Measurements from ENCODE around the gene EEF1A2.
A peak's percentile ranks its signal among the peaks of the same experiment; 100 is the strongest.
"Not testable (repeated sequence)": the region's sequence is repeated elsewhere in the genome, so short reads cannot be mapped to it uniquely, and the experiment has no call there.

The EEF1A2 gene

DNA sequence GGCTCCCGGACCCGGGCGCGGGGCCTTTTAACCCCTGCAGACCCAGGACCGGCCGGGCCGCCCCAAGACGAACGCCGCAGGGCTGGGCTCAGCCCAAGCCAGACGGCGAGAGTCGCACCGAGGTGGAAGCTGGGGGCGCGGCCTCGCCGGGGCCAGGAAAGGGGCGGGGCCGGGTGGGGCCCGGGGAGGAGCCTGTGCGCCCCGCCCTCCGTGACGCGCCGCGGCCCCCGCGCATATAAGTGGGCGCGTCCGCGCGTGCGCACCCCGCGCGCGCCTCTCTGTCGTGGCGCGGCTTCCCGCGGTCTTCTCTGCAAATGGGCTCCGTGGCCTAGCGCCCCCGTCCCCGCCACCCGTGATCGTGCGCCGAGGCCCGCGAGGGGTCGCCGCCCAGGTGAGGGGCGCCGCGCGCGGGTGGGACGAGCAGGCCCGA lies 21.6 kb upstream of the EEF1A2 start, which contains the start of gene PPDPF:
PPDPF (plus strand) TSS at position 262 of the 430 bp plus-strand sequence. CDS start 544 bp downstream, outside the sequence.
- DNase-seq (ENCODE audit: low read depth in 2 of 2), result peak; percentile 61 to 62

DNA sequence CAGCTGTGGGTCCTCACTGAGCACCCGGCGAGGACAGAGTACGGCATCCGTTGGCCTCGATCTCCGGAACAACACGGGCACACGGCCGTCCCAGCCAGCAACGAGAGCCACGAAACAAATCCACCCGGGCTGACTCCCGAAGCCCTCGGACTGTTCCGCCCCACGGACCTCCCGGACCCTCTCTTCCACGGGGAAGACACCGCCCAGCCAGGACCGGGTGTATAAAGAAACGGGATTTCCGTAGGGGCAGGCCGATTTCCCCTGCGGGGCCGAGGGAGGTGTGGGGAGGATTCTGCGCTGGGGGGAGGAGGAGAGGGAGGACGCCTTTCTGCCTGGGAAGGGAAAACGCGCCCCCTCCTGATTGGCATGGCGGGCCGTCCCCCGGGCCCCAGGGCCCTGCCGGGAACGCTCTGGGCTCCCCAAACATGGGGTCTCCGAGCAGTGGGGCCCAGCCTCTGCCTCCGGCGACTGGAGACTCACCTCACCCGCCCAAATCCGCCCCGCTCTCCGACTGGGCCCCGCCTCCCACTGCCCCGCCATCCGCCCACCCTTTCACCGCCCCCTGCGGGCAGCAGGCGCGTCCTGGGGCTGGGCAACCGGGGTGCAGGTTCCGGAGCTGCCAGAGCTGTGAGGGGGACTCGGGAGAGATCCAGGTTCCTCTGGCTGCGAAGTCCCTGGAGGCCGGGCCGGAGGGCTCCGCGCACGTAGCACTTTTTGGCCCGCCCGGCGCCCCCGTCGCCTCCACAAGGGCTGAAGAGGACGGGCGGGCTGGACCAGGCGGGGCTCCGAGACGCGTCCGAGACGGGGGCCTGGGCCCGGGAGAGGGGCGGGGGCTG lies 21.0 kb upstream of the EEF1A2 start:
- peak; percentile 15 to 16 for DNase-seq (ENCODE audit: low read depth in 2 of 2)

DNA sequence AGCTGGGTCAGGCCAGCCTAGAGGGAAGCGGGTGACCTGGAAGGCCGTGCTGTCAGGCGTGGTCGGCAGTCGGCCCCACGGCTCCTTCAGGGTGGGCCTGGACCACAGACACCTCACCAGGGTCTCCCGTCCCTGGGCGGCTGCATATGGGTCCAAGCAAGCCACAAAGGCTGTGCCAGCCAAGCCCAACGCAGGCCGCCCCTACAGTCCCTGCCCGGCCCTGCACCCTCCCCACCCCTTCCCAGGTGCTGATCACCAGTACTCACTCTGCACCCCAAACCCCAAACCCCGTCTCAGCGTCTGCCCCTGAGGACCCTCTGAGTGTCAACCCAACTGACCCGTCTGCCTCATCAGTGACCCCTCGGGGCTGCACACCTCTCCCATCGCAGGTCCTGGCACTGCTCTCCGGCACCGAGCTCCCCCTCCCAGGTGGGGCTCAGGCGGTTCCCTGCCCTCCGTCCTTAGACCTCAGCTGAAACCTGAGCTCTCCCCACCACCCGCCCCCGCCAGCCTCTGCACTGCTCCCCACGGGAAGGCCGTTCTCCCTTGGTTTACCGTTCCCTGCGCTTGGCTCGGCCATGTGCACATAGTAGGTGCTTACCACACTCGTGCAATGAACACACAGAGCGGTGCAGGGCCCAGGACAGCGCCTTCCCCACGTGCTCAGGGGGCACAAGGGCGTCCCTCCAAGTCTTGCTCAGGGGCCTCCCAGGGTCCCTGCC lies 20.2 kb upstream of the EEF1A2 start:
- no peak for DNase-seq (ENCODE audit: low read depth in 2 of 2)

DNA sequence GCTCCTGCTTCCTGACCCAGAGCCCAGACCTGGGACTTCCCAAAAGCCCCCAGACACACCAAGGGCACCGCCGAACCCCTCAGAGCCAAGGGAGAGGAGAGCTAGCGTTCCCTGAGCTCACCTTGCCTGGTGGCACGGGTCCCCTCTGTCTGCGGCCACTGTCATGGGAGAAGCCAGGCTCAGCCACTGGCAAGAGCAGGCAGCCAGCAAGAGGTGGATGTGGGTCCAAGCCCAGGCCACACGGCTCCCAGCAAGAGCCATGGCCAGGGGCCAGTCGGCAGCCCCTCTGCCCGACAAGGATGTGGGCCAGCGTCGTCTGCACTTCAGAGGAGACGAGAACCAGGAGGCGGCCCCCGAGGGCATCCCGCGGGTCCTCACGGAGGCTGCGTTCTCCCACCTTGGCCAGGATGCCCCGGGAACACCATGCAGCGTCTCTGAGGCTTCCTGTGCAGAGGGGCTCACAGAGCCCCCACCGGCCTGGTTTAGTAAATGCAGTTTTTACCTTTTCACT lies 19.5 kb upstream of the EEF1A2 start:
- no peak for DNase-seq (ENCODE audit: low read depth in 2 of 2)

DNA sequence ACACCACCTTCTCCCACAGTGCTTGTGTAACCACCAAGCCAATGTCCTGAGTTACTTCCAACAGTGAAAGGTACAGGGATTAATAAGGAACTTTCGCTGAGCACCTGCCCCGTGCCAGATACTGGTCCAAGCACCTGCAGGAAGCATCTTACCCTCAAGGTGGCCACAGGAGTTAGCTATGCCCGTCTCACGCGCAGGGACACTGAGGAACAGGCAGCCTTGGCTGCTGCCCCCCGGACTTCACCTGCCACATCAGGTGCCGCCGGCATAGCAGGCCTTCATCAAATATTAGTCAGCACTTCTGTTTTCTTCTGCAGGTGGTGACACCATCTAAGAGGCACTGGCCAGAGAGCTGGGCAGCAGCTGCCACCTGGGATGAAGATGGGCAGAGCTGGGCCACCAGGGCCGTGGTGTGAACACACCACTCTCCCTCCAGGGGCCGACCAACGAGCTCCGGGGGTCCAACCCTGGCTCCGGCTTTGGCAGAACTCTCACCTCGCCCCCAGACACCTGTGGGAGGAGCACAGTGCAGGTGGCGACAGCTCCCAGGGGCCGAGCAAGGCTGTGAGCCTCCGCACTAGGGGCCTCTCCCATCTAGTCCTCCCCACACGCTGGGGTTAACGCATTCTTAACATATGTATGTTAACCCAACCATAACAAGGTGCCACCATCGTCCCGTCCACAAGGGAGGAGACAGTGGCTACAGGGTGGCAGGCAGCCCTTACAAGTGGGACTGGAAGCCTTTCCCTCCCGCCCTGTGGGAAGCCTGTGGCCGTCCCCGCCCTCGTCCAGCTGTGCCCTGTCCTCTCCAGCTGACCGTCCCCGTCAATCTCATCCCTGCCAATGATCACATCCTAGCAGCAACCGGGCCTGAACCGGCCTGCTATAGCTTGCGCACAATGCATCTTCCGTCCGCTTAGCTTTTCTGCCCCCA lies 18.8 kb upstream of the EEF1A2 start:
- DNase-seq (ENCODE audit: low read depth in 2 of 2), result no peak

DNA sequence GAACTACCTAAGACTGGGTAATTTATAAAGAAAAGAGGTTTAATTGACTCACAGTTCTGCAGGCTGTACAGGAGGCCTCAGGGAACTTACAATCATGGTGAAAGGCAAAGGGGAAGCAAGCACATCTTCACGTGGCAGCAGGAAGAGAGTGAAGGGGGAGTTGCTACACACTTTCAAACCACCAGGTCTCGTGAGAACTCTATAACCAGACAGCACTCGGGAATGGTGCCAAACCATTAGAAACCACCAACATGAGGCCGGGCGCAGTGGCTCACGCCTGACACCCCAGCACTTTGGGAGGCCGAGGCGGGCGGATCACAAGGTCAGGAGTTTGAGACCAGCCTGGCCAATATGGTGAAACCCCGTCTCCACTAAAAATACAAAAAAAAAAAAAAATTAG lies 15.6 kb upstream of the EEF1A2 start:
- DNase-seq (ENCODE audit: low read depth in 2 of 2), result not testable (repeated sequence)

DNA sequence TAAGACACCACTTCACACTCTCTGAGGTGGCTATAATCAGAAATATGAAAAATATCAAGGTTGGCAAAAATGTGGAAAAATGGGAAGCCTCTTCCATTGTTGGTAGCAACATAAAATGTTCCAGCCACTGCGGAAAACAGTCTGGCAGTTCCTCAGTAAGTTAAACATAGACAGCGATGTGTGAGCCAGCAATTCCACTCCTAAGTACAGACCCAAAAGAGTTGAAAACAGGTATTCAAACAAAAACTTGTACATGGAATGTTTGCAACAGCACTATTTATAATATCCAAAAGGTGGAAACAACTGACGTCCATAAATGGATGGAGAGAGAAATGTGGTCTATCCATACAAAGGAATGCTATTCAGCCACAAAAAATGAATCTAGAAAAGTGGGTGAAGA lies 14.3 kb upstream of the EEF1A2 start:
- no peak for DNase-seq (ENCODE audit: low read depth in 2 of 2)

DNA sequence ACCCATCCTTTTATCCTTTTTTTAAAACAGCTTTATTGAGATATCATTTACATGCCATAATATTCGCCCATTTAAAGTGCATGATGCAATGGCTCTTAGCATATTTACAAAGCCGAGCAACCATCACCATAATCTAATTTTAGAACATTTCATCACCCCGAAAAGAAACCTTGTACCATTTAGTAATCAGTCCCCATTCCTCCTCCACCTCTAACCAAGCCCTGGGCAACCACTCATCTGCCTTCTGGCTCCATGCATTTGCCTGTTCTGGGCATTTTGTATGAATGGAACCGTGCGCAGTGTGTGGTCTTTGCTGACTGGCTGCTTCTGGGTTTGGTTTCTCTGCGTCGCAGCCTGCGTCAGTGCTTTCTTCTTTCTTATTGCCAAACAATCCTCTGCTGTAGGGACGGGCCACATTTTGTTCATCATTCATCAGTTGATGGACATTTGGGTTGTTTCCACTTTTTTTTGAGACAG lies 10.2 kb upstream of the EEF1A2 start:
- no peak for DNase-seq (ENCODE audit: low read depth in 2 of 2)

DNA sequence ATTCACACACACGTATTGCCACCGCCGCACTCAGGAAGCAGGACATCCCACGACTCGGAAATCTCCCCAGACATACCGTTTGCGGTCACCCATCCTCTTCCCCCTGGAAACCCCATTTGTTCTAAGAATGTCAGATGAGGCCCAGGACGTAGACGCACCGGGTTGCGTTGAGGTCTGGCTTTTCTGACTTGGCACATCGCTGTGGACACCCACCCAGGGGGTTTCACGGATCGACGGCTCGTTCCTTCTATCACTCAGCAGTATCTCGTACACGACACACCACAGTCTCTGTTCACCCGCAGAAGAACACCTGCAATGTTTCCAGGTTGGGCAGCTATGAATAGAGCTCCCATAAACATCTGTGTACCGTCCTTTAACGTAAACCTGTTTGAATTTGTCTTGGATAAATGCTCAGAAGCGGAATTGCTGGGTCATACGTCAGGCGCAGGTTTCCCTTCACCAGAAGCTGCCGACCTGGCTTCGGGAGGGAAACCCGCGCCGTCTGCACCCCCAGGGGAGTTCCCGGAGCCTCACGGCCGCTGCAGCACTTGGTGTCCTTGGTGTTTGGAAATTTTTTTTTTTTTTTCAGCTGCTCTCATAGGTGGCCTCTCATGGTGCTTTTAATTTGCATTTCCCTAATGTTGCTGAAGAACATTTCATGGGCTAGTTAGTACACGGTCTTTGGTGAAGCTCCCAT lies 9.3 kb upstream of the EEF1A2 start:
- no peak for DNase-seq (ENCODE audit: low read depth in 2 of 2)

DNA sequence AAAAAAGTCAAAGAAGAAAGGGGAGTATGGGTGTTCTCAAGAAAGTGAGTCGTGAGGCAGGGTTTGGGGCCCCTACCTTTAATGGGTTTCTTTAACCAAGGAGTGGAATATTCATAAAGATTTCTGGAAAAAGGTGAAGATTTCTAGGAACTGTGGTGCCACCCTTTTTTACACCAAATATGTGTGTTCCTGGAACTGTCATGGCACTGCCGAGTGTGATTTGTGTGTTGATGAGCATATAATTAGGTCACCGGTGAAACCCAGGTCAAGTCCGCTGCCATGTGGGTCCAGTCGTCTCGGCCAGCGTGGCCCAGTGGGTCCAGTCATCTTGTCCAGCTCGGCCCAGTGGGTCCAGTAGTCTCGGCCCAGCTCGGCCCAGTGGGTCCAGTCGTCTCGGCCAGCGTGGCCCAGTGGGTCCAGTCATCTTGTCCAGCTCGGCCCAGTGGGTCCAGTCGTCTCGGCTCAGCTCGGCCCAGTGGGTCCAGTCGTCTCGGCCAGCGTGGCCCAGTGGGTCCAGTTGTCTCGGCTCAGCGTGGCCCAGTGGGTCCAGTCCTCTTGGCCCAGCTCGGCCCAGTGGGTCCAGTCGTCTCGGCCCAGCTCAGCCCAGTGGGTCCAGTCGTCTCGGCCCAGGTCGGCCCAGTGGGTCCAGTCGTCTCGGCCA lies 8.3 kb upstream of the EEF1A2 start:
- no peak for DNase-seq (ENCODE audit: low read depth in 2 of 2)

DNA sequence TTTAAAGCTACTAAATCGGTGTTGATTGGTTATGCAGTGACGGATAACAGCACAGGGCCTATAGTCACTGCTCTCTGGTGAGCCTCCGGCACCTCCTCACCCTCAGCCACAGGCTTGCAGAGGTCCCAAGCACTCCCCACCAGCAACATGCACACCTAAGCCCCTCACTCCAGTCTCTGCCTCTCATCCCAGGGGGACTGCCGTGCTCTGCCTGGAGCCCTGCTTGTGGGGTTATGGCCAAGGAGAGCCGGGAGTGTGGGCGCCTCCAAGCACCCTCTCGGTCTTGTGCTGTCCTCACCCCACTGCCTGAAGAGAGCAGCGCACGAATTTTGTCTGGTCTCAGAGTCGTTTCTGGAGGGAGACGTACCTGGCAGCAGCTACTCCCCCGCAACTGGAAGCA lies 6.8 kb upstream of the EEF1A2 start:
- DNase-seq (ENCODE audit: low read depth in 2 of 2), result no peak

DNA sequence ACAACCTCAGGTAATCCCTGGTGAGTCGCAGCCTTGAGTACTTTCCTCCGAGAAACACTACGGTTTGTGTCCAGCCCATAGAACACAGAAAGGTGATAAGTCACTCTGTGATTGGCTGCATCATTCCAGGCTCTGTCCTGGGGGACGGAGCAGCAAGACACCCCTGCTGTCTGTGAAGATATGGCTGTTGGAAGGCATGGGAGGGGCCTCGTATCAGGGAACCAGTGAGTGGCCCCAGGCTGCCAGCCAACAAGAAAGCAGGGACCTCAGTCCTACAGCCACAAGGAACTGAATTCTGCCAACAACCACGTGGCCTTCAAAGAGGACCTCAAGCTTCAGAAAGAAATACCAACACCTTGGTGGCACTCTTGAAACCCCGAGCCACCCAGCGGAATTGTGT lies 6.4 kb upstream of the EEF1A2 start:
- no peak for DNase-seq (ENCODE audit: low read depth in 2 of 2)

DNA sequence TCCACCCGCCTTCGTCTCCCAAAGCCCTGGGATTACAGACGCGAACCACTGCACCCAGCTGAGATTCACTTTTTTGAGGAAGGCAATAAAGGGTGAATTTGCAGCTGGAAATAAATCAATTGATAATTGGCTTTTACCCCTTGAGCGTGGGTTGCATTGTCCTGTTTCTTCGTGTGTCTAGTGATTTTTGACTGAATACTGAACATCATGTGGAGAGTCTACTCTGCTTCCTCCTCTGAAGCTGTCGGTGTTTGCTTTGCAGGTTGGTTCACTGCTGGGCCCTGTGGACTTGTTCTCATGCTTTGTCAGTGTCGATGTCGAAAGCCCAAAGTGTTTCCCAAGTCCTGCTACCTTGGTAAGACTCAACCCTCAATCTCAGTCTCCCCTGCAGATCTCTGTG lies 5.8 kb upstream of the EEF1A2 start:
- DNase-seq (ENCODE audit: low read depth in 2 of 2), result no peak

DNA sequence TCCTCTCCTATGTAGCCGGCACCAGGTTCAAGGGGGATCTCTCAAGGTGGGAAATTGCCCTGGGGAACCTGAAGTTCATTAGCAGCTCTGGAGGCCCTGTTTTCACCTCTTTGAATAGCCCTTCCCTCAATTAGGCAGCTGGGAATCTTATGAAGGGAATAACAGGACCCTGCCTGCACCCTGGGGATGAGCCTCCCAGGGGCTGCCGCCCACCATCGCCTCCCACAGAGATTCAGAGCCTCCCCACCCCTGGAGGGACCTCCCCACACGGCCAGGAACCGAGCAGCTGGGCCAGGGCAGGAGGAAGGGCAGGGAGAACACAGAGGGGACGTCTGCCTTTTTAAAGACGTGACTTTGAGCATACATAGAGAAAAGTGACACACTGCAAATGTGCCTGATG lies 4.6 kb upstream of the EEF1A2 start:
- DNase-seq (ENCODE audit: low read depth in 2 of 2), result no peak

DNA sequence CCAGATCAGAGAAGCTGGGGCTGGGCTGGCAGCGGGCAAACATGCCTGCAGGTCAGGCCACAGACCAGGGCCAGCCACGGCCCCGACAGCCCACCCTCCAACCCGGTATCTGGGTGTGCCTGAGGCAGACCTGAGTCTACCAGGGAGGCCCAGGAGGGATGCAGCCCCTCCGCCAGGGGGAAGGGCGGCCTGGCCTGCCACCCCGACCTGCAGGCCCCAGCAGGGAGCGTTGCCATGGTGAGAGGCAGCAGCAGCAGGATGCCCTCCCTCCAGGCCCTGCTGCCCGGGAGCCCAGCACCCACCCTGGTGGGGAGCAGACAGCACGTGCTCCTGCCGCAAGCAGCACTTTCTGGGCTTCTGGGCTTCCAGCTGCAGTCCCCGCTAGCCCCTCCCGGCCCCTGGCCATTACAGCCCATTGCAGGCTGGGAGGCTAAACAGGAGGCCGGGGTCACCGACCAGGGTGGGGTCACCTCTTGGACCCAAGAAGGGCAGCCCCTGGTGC lies 3.8 kb upstream of the EEF1A2 start:
- no peak for DNase-seq (ENCODE audit: low read depth in 2 of 2)

DNA sequence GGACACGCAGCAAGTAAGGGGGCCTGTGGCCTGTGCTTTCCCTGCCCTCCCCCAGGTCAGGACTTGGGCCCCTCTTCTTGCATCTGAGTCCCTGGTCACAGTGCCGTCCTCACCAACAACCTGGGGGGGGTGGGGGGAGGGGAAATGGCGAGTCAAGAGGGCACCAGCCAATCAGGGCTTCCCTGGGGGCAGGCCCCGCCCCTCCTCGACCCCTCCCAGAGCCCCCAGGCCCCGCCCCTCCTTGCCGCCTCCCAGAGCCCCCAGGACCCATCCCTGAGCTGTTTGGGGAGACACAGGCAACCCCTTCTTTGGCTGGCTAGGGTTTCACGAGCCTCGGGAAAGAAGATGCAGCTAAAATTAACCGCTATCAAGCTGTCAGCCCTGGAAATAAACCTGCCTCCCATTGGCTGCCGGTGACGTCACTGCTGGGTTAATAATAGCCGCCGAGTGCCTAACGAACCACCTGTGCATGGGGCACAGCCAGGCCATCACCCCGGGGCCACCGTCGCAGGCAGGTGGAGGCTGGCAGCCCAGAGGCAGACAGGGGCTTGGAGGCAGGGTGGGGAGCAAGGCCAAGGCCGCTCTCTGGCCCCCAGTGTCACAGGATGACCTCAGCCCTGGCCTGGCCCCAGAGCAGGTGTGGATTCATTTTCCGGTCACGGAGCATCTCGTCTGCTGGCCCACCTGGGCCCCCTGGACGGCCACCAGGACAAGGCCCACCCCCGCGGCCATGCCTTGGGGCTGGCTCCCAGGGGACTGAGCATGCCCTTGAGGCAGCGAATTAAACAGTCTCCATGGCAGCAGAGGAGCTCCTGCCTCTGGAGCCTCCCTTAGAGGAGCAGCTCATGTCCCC lies 3.2 kb upstream of the EEF1A2 start:
- no peak for DNase-seq (ENCODE audit: low read depth in 2 of 2)

DNA sequence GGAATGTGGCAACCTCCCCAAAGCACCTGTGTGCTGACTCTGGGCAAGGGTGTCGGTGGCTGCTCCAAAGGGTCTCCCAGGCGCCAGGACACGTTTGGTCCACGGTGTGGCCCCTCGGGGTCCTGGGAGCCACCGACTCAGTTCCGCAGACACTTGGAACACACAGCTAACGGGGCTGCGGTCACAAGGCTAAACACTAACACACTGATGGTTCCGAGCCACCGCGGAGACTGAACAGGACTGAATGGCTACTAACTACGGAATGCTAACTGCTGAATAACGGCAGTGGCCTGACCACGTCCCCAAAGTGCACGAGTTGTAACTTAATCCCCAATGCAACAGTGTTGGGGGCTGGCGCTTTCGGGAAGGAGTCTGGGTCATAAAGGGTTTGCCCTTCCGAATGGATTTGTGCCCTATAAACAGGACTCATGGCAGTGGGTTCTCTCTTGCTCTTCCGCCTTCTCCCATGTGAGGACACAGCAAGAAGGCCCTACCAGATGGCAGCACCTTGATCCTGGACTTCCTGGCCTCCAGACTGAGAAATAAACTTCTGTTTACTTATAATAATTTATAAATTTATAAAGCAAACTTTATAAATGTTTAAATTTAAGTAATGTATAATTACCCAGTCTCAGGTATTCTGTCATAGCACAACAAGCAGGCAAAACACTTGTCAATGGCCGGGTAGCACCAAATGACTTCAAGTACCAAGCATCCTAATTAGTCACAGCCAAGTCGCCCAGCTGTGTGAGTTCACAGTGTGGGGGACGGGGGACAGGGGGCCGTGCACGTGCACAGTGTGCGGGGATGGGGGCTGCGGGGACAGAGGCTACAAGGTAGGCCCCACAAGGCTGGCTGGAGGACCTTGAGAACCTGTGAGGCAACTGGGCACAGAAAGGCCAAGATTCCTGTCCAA lies 2.3 kb upstream of the EEF1A2 start:
- DNase-seq (ENCODE audit: low read depth in 2 of 2), result no peak
